SK-N-MC (cell line): ENCODE data around the gene ALX4.
A peak's percentile ranks its signal among the peaks of the same experiment; 100 is the strongest.

Source experiments
- DNase-seq: peaks from one replicate; pipeline ENCODE4 v3.0.0-alpha.2; 2011; ENCODE audit warnings: low read depth, low spot score
- H3K27ac ChIP-seq: fragments of 200-600 bp; sonication (generic); 2 replicates; pipeline ENCODE4 v1.5.1; 2016; ENCODE audit warnings: mixed run types
- H3K36me3 ChIP-seq: fragments of 200-600 bp; sonication (generic); 2 replicates; pipeline ENCODE4 v1.6.1; 2017; ENCODE audit warnings: antibody characterized with exemption, low read length, mixed read lengths; ENCODE audit not compliant: insufficient read depth
- H3K4me3 ChIP-seq: fragments of 200-600 bp; sonication (generic); 2 replicates; pipeline ENCODE4 v1.5.1; 2016
- H3K9ac ChIP-seq: fragments of 200-600 bp; sonication (generic); 2 replicates; pipeline ENCODE4 v1.8.0; 2017; ENCODE audit warnings: mixed run types, mixed read lengths; ENCODE audit not compliant: insufficient read length
- H3K9me3 ChIP-seq: fragments of 200-600 bp; sonication (generic); 2 replicates; pipeline ENCODE4 v1.6.1; 2017; ENCODE audit warnings: low read depth, mild to moderate bottlenecking, antibody characterized with exemption, low read length, moderate library complexity, mixed read lengths
- EZH2 ChIP-seq: fragments of 200-600 bp; sonication (generic); IDR thresholded peaks from one replicate; pipeline ENCODE4 v1.6.1; 2017; ENCODE audit warnings: antibody characterized with exemption
- FOXP2 ChIP-seq: optimal IDR thresholded peaks from 2 replicates; pipeline ENCODE3; 2011; ENCODE audit warnings: mild to moderate bottlenecking, moderate library complexity; ENCODE audit not compliant: insufficient read depth; ENCODE audit errors: extremely low read length, control extremely low read depth
- POLR2AphosphoS5 ChIP-seq: IDR thresholded peaks from 2 replicates; pipeline ENCODE4 v1.6.1; 2012; ENCODE audit warnings: mild to moderate bottlenecking, low read depth, low read length, borderline replicate concordance

ALX4 gene

GRCh38 chr11:44332665-44333064 is 22.7 kb upstream of the ALX4 start:
- Histone ChIP-seq H3K27ac (peak overlapping the region; percentile 35; the same call in 1 of the 2 replicates), H3K4me3 (no peak overlapping the region), H3K36me3 (no peaks in the 10 kb centered on the region), H3K9ac (no peak overlapping the region), H3K9me3 (no peaks in the 10 kb centered on the region)
- no peak for TF ChIP-seq EZH2
- no peak for TF ChIP-seq POLR2AphosphoS5
- no peak for TF ChIP-seq FOXP2
- DNase-seq, result peak; percentile 60

GRCh38 chr11:44329472-44330230 is 19.7 kb upstream of the ALX4 start:
- Histone ChIP-seq H3K36me3 (no peaks in the 10 kb centered on the region), H3K9me3 (no peaks in the 10 kb centered on the region), H3K4me3 (no peak overlapping the region), H3K9ac (no peak overlapping the region), H3K27ac (no peak overlapping the region)
- no peak for DNase-seq
- TF ChIP-seq EZH2, result no peak
- no peak for TF ChIP-seq FOXP2
- no peak for TF ChIP-seq POLR2AphosphoS5

GRCh38 chr11:44328138-44328660 is 18.3 kb upstream of the ALX4 start:
- Histone ChIP-seq H3K27ac (no peak overlapping the region), H3K36me3 (no peaks in the 10 kb centered on the region), H3K4me3 (no peak overlapping the region), H3K9ac (no peak overlapping the region), H3K9me3 (no peaks in the 10 kb centered on the region)
- TF ChIP-seq EZH2 (no peak), POLR2AphosphoS5 (no peak), FOXP2 (no peak)
- no peak for DNase-seq

GRCh38 chr11:44327730-44328129 is 17.8 kb upstream of the ALX4 start:
- H3K4me3 ChIP-seq, result no peak overlapping the region
- H3K9ac ChIP-seq, result no peak overlapping the region
- H3K9me3 ChIP-seq, result no peaks in the 10 kb centered on the region
- TF ChIP-seq FOXP2, result no peak
- no peak for TF ChIP-seq EZH2
- TF ChIP-seq POLR2AphosphoS5, result no peak
- no peak for DNase-seq
- no peak overlapping the region for H3K27ac ChIP-seq
- no peaks in the 10 kb centered on the region for H3K36me3 ChIP-seq

- no peaks in the 10 kb centered on the region for H3K9me3 ChIP-seq
- no peaks in the 10 kb centered on the region for H3K36me3 ChIP-seq
- peak overlapping the region; percentile 37 for H3K4me3 ChIP-seq
- TF ChIP-seq POLR2AphosphoS5 (no peak; the same call in 1 of the 2 replicates), EZH2 (no peak), FOXP2 (peak; percentile 34)
- peak overlapping the region; percentile 73 for H3K27ac ChIP-seq
- DNase-seq, result no peak
- no peak overlapping the region for H3K9ac ChIP-seq
Observed at GRCh38 chr11:44326615-44327475, 16.9 kb upstream of the ALX4 start.

- Histone ChIP-seq H3K27ac (0 out of 2 replicates have a peak overlapping the region, but pooled peaks have one; percentile 16), H3K9me3 (no peaks in the 10 kb centered on the region), H3K4me3 (no peak overlapping the region), H3K9ac (no peak overlapping the region), H3K36me3 (no peaks in the 10 kb centered on the region)
- no peak for DNase-seq
- TF ChIP-seq POLR2AphosphoS5 (no peak), EZH2 (no peak), FOXP2 (no peak)
Observed at GRCh38 chr11:44325698-44326097, 15.8 kb upstream of the ALX4 start.

- Histone ChIP-seq H3K9ac (no peak overlapping the region), H3K9me3 (no peaks in the 10 kb centered on the region), H3K27ac (peak overlapping the region; percentile 16), H3K36me3 (no peaks in the 10 kb centered on the region), H3K4me3 (no peak overlapping the region)
- no peak for DNase-seq
- no peak for TF ChIP-seq EZH2
- TF ChIP-seq FOXP2, result no peak
- TF ChIP-seq POLR2AphosphoS5, result no peak
Observed at GRCh38 chr11:44324749-44325525, 15.0 kb upstream of the ALX4 start.
